Activated CD4-positive, alpha-beta T cell treated with anti-CD3 and anti-CD28 coated beads, Interleukin-2, amount 10 ng/mL, durations not matched to agents 7 days and 5 days (primary cell): ENCODE measurements around the gene PPP2R5E. TPM values are rescaled to one million over a fixed set of nuclear protein-coding genes. Genes with fewer than 3 reads are reported as not detected.
"Not testable (repeated sequence)": the region's sequence is repeated elsewhere in the genome, so short reads cannot be mapped to it uniquely, and the experiment has no call there.

ENCODE experiments used
- CTCF ChIA-PET: fragments of 350-600 bp; sonication (Branson Sonifier 250); formaldehyde crosslinking; loops from one replicate; lab custom pipeline; 2021; ENCODE audit warnings: antibody characterized with exemption; lab: Charles Lee
- POLR2A ChIA-PET: fragments of 350-600 bp; sonication (Branson Sonifier 250); formaldehyde crosslinking; loops from one replicate; lab custom pipeline; 2021; ENCODE audit warnings: antibody characterized with exemption; lab: Charles Lee
- DNase-seq: peaks from one replicate; pipeline ENCODE4 v3.0.0-alpha.2; 2020
- H3K27ac Mint-ChIP-seq: one replicate; pipeline ENCODE4 v1.8.0; 2021; ENCODE audit warnings: mild to moderate bottlenecking, moderate library complexity, mixed read lengths
- H3K27me3 Mint-ChIP-seq: one replicate; pipeline ENCODE4 v1.8.0; 2021; ENCODE audit warnings: mixed read lengths
- H3K36me3 Mint-ChIP-seq: one replicate; pipeline ENCODE4 v1.8.0; 2021; ENCODE audit warnings: low read depth, mixed read lengths
- H3K4me1 Mint-ChIP-seq: one replicate; pipeline ENCODE4 v1.8.0; 2021; ENCODE audit warnings: mixed read lengths
- H3K4me3 Mint-ChIP-seq: one replicate; pipeline ENCODE4 v1.8.0; 2021; ENCODE audit warnings: mild to moderate bottlenecking, moderate library complexity, mixed read lengths
- H3K9me3 Mint-ChIP-seq: one replicate; pipeline ENCODE4 v1.8.0; 2021; ENCODE audit warnings: mixed read lengths
- total RNA-seq, 2 experiments: library from RNA; stranded (reverse); gene quantifications; one replicate each; pipeline ENCODE4 v1.2.3, GENCODE V29; 2021

Gene PPP2R5E
- total RNA-seq, 2 experiments from 2014 or later = 45.5 to 49.6 TPM

GRCh38 chr14:63545431-63545830 is 2.3 kb upstream of the PPP2R5E start:
- no peaks in the 10 kb centered on the region for H3K27me3 Mint-ChIP-seq
- peaks cover 23% of the 10 kb centered on the region for H3K4me1 Mint-ChIP-seq
- peaks cover 9% of the 10 kb centered on the region for H3K36me3 Mint-ChIP-seq
- H3K27ac Mint-ChIP-seq = no peak overlapping the region
- ChIA-PET CTCF (no interaction called here), POLR2A (no interaction called here)
- H3K4me3 Mint-ChIP-seq = no peak overlapping the region
- no peaks in the 10 kb centered on the region for H3K9me3 Mint-ChIP-seq
- DNase-seq = no peak

GRCh38 chr14:63544591-63545299 is 1.6 kb upstream of the PPP2R5E start:
- ChIA-PET CTCF (interaction anchor here (1.5 kb wide), 1 partner anchor 20 kb away, joined by 3 read pairs; no protein-coding TSS in a partner anchor), POLR2A (no interaction called here)
- Mint-ChIP-seq H3K9me3 (no peaks in the 10 kb centered on the region), H3K27me3 (no peaks in the 10 kb centered on the region), H3K36me3 (peaks cover 9% of the 10 kb centered on the region), H3K4me1 (peaks cover 23% of the 10 kb centered on the region), H3K27ac (no peak overlapping the region), H3K4me3 (peak overlapping the region; percentile 96)
- DNase-seq = no peak

- H3K4me3 Mint-ChIP-seq = peak overlapping the region; percentile 96
- peak overlapping the region; percentile 90 for H3K27ac Mint-ChIP-seq
- ChIA-PET CTCF (interaction anchor here (0.6 to 1.7 kb wide), 7 partner anchors 9 to 751 kb away, joined by 3 to 6 read pairs (median 3); partner anchors contain the start of gene ESR2), POLR2A (interaction anchor here (0.5 kb wide), 1 partner anchor 95 kb away, joined by 4 read pairs; no protein-coding TSS in a partner anchor)
- no peaks in the 10 kb centered on the region for H3K9me3 Mint-ChIP-seq
- H3K27me3 Mint-ChIP-seq = no peaks in the 10 kb centered on the region
- DNase-seq = no peak
- peaks cover 18% of the 10 kb centered on the region for H3K36me3 Mint-ChIP-seq
- peaks cover 31% of the 10 kb centered on the region for H3K4me1 Mint-ChIP-seq
These were observed 739 bp upstream of the PPP2R5E start for GRCh38 chr14:63543826-63544406.

DNA sequence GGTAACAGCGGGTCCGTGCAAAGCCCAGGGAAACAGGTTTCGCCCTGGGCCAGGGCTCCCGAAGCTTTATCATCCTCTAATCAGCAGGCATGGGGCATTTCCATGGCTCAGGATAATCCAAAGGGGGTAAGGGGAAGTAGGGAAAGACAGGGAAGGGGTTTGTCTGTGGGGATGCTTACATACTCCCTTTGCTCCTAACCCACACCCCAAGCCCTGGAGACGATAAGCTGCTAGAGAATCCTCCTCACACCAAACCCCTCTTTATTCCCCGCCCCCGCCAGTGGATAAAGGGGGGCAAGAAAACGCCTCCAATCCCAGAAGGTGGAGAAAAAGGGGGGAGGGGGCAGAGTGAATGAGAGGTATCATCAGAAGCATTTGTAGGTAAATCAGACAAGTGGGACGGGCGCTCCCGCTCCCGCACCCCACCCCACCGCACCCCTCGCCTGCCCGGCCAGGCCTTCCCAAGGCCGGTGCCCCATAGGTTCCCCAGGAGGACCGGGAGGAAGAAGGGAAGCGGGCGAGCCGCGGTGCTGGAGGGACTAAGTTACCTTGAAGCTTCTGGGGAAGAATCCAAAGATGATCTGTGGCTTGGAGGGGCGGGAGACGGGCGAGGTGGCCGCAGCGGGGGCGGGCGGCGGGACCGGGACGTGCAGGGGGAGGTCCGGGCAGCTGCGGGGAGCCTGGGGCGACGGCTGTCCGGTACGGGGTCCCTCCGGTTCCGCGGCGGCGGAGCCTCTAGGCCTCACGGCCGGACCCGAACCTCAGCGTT is 762 bp downstream of the PPP2R5E start:
- Mint-ChIP-seq H3K27ac (peak overlapping the region; percentile 90), H3K9me3 (no peaks in the 10 kb centered on the region), H3K4me3 (peak overlapping the region; percentile 96), H3K4me1 (peaks cover 34% of the 10 kb centered on the region), H3K27me3 (no peaks in the 10 kb centered on the region), H3K36me3 (peaks cover 24% of the 10 kb centered on the region)
- POLR2A ChIA-PET = no interaction called here
- DNase-seq = peak; percentile 13
- CTCF ChIA-PET = interaction anchor here (1.3 to 1.7 kb wide), 2 partner anchors 105 to 752 kb away, joined by 3 to 4 read pairs; partner anchors contain the start of gene ESR2

- Mint-ChIP-seq H3K27ac (no peak overlapping the region), H3K36me3 (peaks cover 64% of the 10 kb centered on the region), H3K4me3 (no peak overlapping the region), H3K4me1 (peaks cover 21% of the 10 kb centered on the region), H3K9me3 (no peaks in the 10 kb centered on the region), H3K27me3 (no peaks in the 10 kb centered on the region)
- POLR2A ChIA-PET = no interaction called here
- CTCF ChIA-PET = no interaction called here
- DNase-seq = no peak
These were observed 7.3 kb downstream of the PPP2R5E start for GRCh38 chr14:63535918-63536317.

GRCh38 chr14:63533474-63533873 is 9.7 kb downstream of the PPP2R5E start:
- CTCF ChIA-PET = no interaction called here
- Mint-ChIP-seq H3K4me3 (no peak overlapping the region), H3K36me3 (peaks cover 57% of the 10 kb centered on the region), H3K4me1 (peaks cover 11% of the 10 kb centered on the region), H3K27ac (no peak overlapping the region), H3K9me3 (no peaks in the 10 kb centered on the region), H3K27me3 (no peaks in the 10 kb centered on the region)
- POLR2A ChIA-PET = no interaction called here
- no peak for DNase-seq

DNA sequence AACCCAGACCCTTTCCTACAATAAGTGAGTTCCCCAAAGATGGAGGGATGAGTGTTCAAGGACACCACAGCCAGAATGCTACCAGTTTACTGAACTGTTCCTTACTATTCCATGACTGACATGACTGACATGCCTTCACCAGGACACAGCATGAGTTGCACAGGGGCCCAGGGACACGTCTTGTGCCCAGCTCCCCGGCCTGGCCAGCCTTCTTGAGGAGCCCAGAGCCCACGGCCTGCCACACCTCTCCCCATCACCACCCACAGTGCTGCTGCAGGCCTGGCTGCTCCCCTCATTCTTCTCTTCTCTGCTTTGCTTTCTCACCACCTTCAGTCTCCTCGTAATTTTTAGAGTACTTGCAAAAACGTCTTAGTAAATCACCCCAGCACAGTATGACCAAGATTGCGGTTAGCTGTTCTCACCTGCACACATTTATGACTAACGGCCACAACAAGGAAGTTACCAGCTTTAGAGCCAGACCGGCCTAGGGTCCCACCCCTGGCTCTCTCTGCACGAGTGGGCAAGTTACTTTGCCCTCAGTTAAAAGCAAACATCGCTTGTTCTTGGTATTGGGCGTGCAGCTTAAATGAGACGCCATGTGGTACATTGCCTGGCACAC is 18.5 kb downstream of the PPP2R5E start:
- peak overlapping the region; percentile 4 for H3K27ac Mint-ChIP-seq
- H3K4me1 Mint-ChIP-seq = peaks cover 12% of the 10 kb centered on the region
- DNase-seq = no peak
- no peaks in the 10 kb centered on the region for H3K27me3 Mint-ChIP-seq
- no peak overlapping the region for H3K4me3 Mint-ChIP-seq
- CTCF ChIA-PET = interaction anchor here (0.5 to 0.8 kb wide), 3 partner anchors 13 to 19 kb away, joined by 3 read pairs; partner anchors contain the start of gene PPP2R5E
- peaks cover 37% of the 10 kb centered on the region for H3K36me3 Mint-ChIP-seq
- no peaks in the 10 kb centered on the region for H3K9me3 Mint-ChIP-seq
- POLR2A ChIA-PET = no interaction called here

- Mint-ChIP-seq H3K27ac (no peak overlapping the region), H3K9me3 (no peaks in the 10 kb centered on the region), H3K4me3 (no peak overlapping the region), H3K27me3 (no peaks in the 10 kb centered on the region), H3K36me3 (peaks cover 35% of the 10 kb centered on the region), H3K4me1 (peaks cover 12% of the 10 kb centered on the region)
- CTCF ChIA-PET = interaction anchor here (0.6 kb wide), 1 partner anchor 13 kb away, joined by 3 read pairs; no protein-coding TSS in a partner anchor
- POLR2A ChIA-PET = no interaction called here
- DNase-seq = no peak
These were observed 19.3 kb downstream of the PPP2R5E start for GRCh38 chr14:63523735-63524426.

- H3K27me3 Mint-ChIP-seq, CTCF ChIA-PET, POLR2A ChIA-PET, H3K27ac Mint-ChIP-seq, DNase-seq, H3K4me3 Mint-ChIP-seq, H3K9me3 Mint-ChIP-seq: not testable (repeated sequence)
- Mint-ChIP-seq H3K4me1 (peaks cover 12% of the 10 kb centered on the region), H3K36me3 (peaks cover 35% of the 10 kb centered on the region)
These were observed 20.7 kb downstream of the PPP2R5E start for GRCh38 chr14:63522511-63522910.

GRCh38 chr14:63517354-63517753 is 25.8 kb downstream of the PPP2R5E start:
- Mint-ChIP-seq H3K27ac (no peak overlapping the region), H3K9me3 (no peaks in the 10 kb centered on the region), H3K36me3 (peaks cover 20% of the 10 kb centered on the region), H3K4me3 (no peak overlapping the region), H3K4me1 (peaks cover 17% of the 10 kb centered on the region), H3K27me3 (no peaks in the 10 kb centered on the region)
- ChIA-PET POLR2A (no interaction called here), CTCF (interaction anchor here (1.0 kb wide), 2 partner anchors 9 to 12 kb away, joined by 3 read pairs; no protein-coding TSS in a partner anchor)
- no peak for DNase-seq

GRCh38 chr14:63515240-63515639 is 27.9 kb downstream of the PPP2R5E start:
- Mint-ChIP-seq H3K27me3 (no peaks in the 10 kb centered on the region), H3K9me3 (no peaks in the 10 kb centered on the region), H3K27ac (no peak overlapping the region), H3K36me3 (peaks cover 21% of the 10 kb centered on the region), H3K4me3 (no peak overlapping the region), H3K4me1 (peaks cover 35% of the 10 kb centered on the region)
- DNase-seq = no peak
- CTCF ChIA-PET = interaction anchor here (0.5 to 0.6 kb wide), 2 partner anchors 198 to 263 kb away, joined by 3 to 5 read pairs; no protein-coding TSS in a partner anchor
- POLR2A ChIA-PET = no interaction called here

DNA sequence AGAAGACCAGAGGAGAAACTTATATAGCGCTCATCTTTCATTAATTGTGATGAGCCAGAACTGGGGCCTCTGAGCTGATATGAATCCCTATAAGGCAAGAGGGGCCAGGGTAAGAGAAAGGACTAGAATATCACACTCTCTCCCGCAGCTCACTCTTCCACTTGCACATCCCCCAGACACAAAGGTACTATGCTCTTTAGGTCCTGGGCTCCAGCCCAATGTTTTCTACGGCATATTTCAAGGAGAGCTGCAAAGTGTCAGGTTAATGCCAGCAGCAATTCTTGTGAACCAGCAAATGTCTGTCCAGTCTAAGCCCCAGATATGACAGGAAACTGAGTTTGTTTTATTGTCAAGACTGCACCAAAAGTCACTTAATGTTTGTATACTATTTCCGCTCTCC is 29.4 kb downstream of the PPP2R5E start:
- Mint-ChIP-seq H3K4me1 (peaks cover 43% of the 10 kb centered on the region), H3K36me3 (peaks cover 24% of the 10 kb centered on the region), H3K4me3 (no peak overlapping the region), H3K27me3 (no peaks in the 10 kb centered on the region), H3K9me3 (no peaks in the 10 kb centered on the region), H3K27ac (no peak overlapping the region)
- CTCF ChIA-PET = no interaction called here
- POLR2A ChIA-PET = no interaction called here
- no peak for DNase-seq
